Thyroid gland (tissue), 4 donors: Measurements from ENCODE around the gene TMEFF2.

Source experiments
- POLR2A ChIP-seq, 2 donors: fragments of 450-650 bp; IDR thresholded peaks; one replicate each; pipeline ENCODE4 v1.6.1; 2017; ENCODE audit warnings: antibody characterized with exemption in 2 of 2, mild to moderate bottlenecking in 2 of 2, moderate library complexity in 1 of 2
- TF ChIP-seq, protein P1 (sequence below), 6 experiments: fragments of 200-600 bp in 3 of 6; fragments of 450-650 bp in 3 of 6; sonication (generic) in 3 of 6; IDR thresholded peaks; one replicate each; pipeline ENCODE4 v1.5.1; 2016 to 2019; ENCODE audit warnings: antibody characterized with exemption in 6 of 6, mild to moderate bottlenecking in 2 of 6, inconsistent platforms in 1 of 6, moderate library complexity in 1 of 6

DNA sequence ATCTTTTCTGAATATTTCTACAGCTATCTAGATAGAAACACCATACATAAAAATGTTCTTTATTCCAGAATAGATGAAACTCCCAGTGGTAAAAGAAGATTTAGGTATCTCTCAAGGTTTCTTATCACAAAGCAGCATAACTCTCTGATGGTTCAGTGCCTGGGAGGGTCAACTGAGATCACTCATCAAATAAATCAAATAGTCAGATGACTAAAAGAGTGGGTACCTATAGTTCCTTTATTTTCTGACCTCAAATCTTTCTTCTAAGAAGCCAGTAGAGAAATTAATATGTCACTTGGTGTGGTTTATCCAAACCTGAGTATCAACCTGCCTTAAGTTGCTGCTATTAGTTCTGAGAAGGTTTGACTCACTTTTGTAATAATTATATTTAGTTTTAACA, 120.9 kb downstream of the TMEFF2 start:
- TF ChIP-seq, protein P1, sequence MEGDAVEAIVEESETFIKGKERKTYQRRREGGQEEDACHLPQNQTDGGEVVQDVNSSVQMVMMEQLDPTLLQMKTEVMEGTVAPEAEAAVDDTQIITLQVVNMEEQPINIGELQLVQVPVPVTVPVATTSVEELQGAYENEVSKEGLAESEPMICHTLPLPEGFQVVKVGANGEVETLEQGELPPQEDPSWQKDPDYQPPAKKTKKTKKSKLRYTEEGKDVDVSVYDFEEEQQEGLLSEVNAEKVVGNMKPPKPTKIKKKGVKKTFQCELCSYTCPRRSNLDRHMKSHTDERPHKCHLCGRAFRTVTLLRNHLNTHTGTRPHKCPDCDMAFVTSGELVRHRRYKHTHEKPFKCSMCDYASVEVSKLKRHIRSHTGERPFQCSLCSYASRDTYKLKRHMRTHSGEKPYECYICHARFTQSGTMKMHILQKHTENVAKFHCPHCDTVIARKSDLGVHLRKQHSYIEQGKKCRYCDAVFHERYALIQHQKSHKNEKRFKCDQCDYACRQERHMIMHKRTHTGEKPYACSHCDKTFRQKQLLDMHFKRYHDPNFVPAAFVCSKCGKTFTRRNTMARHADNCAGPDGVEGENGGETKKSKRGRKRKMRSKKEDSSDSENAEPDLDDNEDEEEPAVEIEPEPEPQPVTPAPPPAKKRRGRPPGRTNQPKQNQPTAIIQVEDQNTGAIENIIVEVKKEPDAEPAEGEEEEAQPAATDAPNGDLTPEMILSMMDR (IDR thresholded peaks at IDR 0.05), result no peak
- no peak for TF ChIP-seq POLR2A (IDR thresholded peaks at IDR 0.05)
